Kidney epithelial cell (primary cell): ENCODE results near the gene AMPD3. TPM values are rescaled to one million over a fixed set of nuclear protein-coding genes. Genes with fewer than 3 reads are reported as not detected.

Experiments used
- DNase-seq: peaks from one replicate; pipeline ENCODE4 v3.0.0-alpha.2; 2010; ENCODE audit warnings: low read depth
- H3K27me3 ChIP-seq: 2 replicates; pipeline ENCODE4 v1.6.0; 2011; ENCODE audit warnings: low read length; ENCODE audit not compliant: control insufficient read depth, insufficient read depth
- H3K36me3 ChIP-seq: 2 replicates; pipeline ENCODE4 v1.5.1; 2011; ENCODE audit warnings: low read length; ENCODE audit not compliant: control insufficient read depth, insufficient read depth
- H3K4me3 ChIP-seq: 2 replicates; pipeline ENCODE4 v1.5.1; 2011; ENCODE audit warnings: low read depth, mild to moderate bottlenecking, control low read depth, low read length
- CTCF ChIP-seq: IDR thresholded peaks from 2 replicates; pipeline ENCODE4 v1.5.1; 2011; ENCODE audit warnings: mild to moderate bottlenecking, moderate library complexity, low read length, control low read depth, inconsistent platforms; ENCODE audit not compliant: insufficient read depth, poor library complexity, severe bottlenecking
- total RNA-seq: library from RNA; depleted of rRNA; stranded (reverse); fragments of >200 nt; gene quantifications from 2 replicates; pipeline ENCODE4 v1.2.3, GENCODE V29; 2015

The AMPD3 gene
- 6.6 and 8.1 TPM in 2 replicates for total RNA-seq

- peak; percentile 90 for DNase-seq
- H3K4me3 ChIP-seq = peak within 1 kb of the TSS; percentile 0
- no peak for TF ChIP-seq CTCF
- H3K27me3 ChIP-seq = no peaks in the 10 kb centered on the region
- H3K36me3 ChIP-seq = no peaks in the 10 kb centered on the region
These were observed at the start of gene AMPD3 for GRCh38 chr11:10454878-10455631. Gene AMPD3, plus strand, starts transcription at chr11:10455264. Its CDS starts 6,256 bp downstream, at chr11:10461520.

- no peak overlapping the region for H3K4me3 ChIP-seq
- DNase-seq = peak; percentile 71
- TF ChIP-seq CTCF = peak; percentile 77
- no peaks in the 10 kb centered on the region for H3K36me3 ChIP-seq
- H3K27me3 ChIP-seq = no peaks in the 10 kb centered on the region
These were observed 49.0 kb upstream of the AMPD3 start for GRCh38 chr11:10405865-10406592.

GRCh38 chr11:10407055-10407454 is 48.0 kb upstream of the AMPD3 start:
- Histone ChIP-seq H3K36me3 (no peaks in the 10 kb centered on the region), H3K27me3 (no peaks in the 10 kb centered on the region), H3K4me3 (no peak overlapping the region)
- no peak for TF ChIP-seq CTCF
- no peak for DNase-seq

GRCh38 chr11:10407749-10408685 is 47.0 kb upstream of the AMPD3 start:
- Histone ChIP-seq H3K27me3 (no peaks in the 10 kb centered on the region), H3K4me3 (no peak overlapping the region), H3K36me3 (no peaks in the 10 kb centered on the region)
- no peak for DNase-seq
- TF ChIP-seq CTCF = no peak

GRCh38 chr11:10409207-10409661 is 45.8 kb upstream of the AMPD3 start:
- Histone ChIP-seq H3K36me3 (no peaks in the 10 kb centered on the region), H3K4me3 (no peak overlapping the region), H3K27me3 (no peaks in the 10 kb centered on the region)
- no peak for TF ChIP-seq CTCF
- no peak for DNase-seq
